Type B pancreatic cell (in vitro differentiated cells): ENCODE results near the gene CD80. TPM values are rescaled to one million over a fixed set of nuclear protein-coding genes. Genes with fewer than 3 reads are reported as not detected.

ENCODE experiments used
- DNase-seq: peaks from one replicate; pipeline ENCODE4 v3.0.0; 2021; ENCODE audit warnings: mixed read lengths; ENCODE audit not compliant: unreplicated experiment; ENCODE audit errors: extremely low spot score
- H3K27ac Mint-ChIP-seq: 2 replicates; pipeline ENCODE4 v1.8.0; 2021; ENCODE audit warnings: mild to moderate bottlenecking, mixed read lengths
- H3K27me3 Mint-ChIP-seq: 2 replicates; pipeline ENCODE4 v1.8.0; 2021; ENCODE audit warnings: mixed read lengths
- H3K36me3 Mint-ChIP-seq: 2 replicates; pipeline ENCODE4 v1.8.0; 2021; ENCODE audit warnings: mixed read lengths
- H3K4me1 Mint-ChIP-seq: one replicate; pipeline ENCODE4 v1.8.0; 2021; ENCODE audit warnings: mixed read lengths; ENCODE audit not compliant: unreplicated experiment
- H3K4me3 Mint-ChIP-seq: 2 replicates; pipeline ENCODE4 v1.8.0; 2021; ENCODE audit warnings: mild to moderate bottlenecking, mixed read lengths
- H3K9me3 Mint-ChIP-seq: 2 replicates; pipeline ENCODE4 v1.8.0; 2021; ENCODE audit warnings: mixed read lengths
- total RNA-seq: library from RNA; stranded (reverse); gene quantifications from 2 replicates; pipeline ENCODE4 v1.2.1, GENCODE V29; 2021; ENCODE audit warnings: low replicate concordance
- TF ChIP-seq, protein P1 (sequence below): fragments of 200-600 bp; sonication (generic); conservative IDR thresholded peaks from 2 replicates; pipeline ENCODE4 v1.5.0; 2021; ENCODE audit warnings: antibody characterized with exemption, mild to moderate bottlenecking

Gene CD80
- total RNA-seq, 1 donor from 2014 or later, result 0.10 TPM

- Mint-ChIP-seq H3K4me1 (no peaks in the 10 kb centered on the region), H3K9me3 (no peaks in the 10 kb centered on the region), H3K27me3 (no peaks in the 10 kb centered on the region), H3K36me3 (peaks cover 34% of the 10 kb centered on the region), H3K4me3 (no peak overlapping the region), H3K27ac (no peak overlapping the region)
- no peak for DNase-seq
- TF ChIP-seq, protein P1, sequence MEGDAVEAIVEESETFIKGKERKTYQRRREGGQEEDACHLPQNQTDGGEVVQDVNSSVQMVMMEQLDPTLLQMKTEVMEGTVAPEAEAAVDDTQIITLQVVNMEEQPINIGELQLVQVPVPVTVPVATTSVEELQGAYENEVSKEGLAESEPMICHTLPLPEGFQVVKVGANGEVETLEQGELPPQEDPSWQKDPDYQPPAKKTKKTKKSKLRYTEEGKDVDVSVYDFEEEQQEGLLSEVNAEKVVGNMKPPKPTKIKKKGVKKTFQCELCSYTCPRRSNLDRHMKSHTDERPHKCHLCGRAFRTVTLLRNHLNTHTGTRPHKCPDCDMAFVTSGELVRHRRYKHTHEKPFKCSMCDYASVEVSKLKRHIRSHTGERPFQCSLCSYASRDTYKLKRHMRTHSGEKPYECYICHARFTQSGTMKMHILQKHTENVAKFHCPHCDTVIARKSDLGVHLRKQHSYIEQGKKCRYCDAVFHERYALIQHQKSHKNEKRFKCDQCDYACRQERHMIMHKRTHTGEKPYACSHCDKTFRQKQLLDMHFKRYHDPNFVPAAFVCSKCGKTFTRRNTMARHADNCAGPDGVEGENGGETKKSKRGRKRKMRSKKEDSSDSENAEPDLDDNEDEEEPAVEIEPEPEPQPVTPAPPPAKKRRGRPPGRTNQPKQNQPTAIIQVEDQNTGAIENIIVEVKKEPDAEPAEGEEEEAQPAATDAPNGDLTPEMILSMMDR, result no peak
Measured at GRCh38 chr3:119506631-119507030, 52.8 kb downstream of the CD80 start.

DNA sequence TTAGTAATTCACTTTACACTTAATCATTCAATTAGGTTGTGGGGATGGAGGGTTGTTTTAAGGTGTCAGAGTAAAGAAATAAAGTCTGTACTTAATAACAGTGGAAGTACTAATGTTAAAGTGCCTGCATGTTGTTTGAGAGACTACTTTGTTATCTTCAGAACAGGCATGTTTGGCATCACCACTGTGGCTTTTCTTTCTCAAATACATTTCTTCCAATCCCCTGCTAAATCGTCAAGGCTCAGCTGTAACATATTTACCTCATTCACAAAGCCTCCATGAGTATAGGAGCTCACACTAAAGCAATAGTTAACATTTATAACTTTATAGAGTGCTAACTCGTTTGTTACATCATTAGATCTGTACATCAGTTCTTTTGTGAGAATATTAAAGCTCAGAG, 58.5 kb downstream of the CD80 start:
- no peaks in the 10 kb centered on the region for H3K27me3 Mint-ChIP-seq
- peak overlapping the region; percentile 46 for H3K27ac Mint-ChIP-seq
- H3K4me1 Mint-ChIP-seq, result peaks cover 13% of the 10 kb centered on the region
- TF ChIP-seq, protein P1, result no peak
- peak overlapping the region; percentile 100 for H3K4me3 Mint-ChIP-seq
- H3K36me3 Mint-ChIP-seq, result peaks cover 14% of the 10 kb centered on the region
- H3K9me3 Mint-ChIP-seq, result no peaks in the 10 kb centered on the region
- DNase-seq, result no peak

- H3K36me3 Mint-ChIP-seq, result peaks cover 12% of the 10 kb centered on the region
- H3K4me1 Mint-ChIP-seq, result peaks cover 13% of the 10 kb centered on the region
Measured at GRCh38 chr3:119500265-119500664, 59.1 kb downstream of the CD80 start.

GRCh38 chr3:119498186-119499011, 61.0 kb downstream of the CD80 start, which contains the start of gene TIMMDC1:
TSS of gene TIMMDC1 (plus strand) at chr3:119498547. CDS start at chr3:119498734, 187 bp downstream.
- peaks cover 13% of the 10 kb centered on the region for H3K4me1 Mint-ChIP-seq
- no peaks in the 10 kb centered on the region for H3K27me3 Mint-ChIP-seq
- peaks cover 4% of the 10 kb centered on the region for H3K36me3 Mint-ChIP-seq
- TF ChIP-seq, protein P1, result no peak
- H3K9me3 Mint-ChIP-seq, result no peaks in the 10 kb centered on the region
- peak; percentile 96 for DNase-seq
- peak within 1 kb of the TSS; percentile 99 for H3K27ac Mint-ChIP-seq
- H3K4me3 Mint-ChIP-seq, result peak within 1 kb of the TSS; percentile 100

More at GRCh38 chr3:119500265-119500664, 59.1 kb downstream of the CD80 start:
- Mint-ChIP-seq H3K27ac (peak overlapping the region; percentile 46), H3K9me3 (no peaks in the 10 kb centered on the region), H3K4me3 (peak overlapping the region; percentile 100), H3K27me3 (no peaks in the 10 kb centered on the region)
- TF ChIP-seq, protein P1, result no peak
- DNase-seq, result no peak

DNA sequence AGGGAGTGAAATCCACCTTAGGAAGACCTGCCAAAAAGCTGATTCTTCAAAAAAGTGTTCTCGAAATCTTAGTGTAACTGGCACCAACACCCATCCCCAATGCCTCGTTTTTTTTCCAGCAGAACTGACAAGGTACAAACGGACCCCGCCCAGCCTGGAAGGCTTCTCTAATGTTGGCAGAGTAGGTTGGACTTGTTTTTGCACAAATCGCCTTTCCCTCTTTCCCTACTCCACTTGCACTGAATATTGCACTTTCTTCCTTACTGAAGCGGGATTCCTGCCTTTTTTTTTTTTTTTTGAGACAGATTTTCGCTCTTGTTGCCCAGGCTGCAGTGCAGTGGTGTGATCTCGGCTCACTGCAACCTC, 61.6 kb downstream of the CD80 start:
- H3K27ac Mint-ChIP-seq, result peak overlapping the region; percentile 99
- DNase-seq, result no peak
- peaks cover 13% of the 10 kb centered on the region for H3K4me1 Mint-ChIP-seq
- TF ChIP-seq, protein P1, result no peak
- no peaks in the 10 kb centered on the region for H3K27me3 Mint-ChIP-seq
- peaks cover 4% of the 10 kb centered on the region for H3K36me3 Mint-ChIP-seq
- H3K4me3 Mint-ChIP-seq, result peak overlapping the region; percentile 100
- H3K9me3 Mint-ChIP-seq, result no peaks in the 10 kb centered on the region
